GM12878 (cell line): ENCODE results near the gene TBXAS1. TPM values are rescaled to one million over a fixed set of nuclear protein-coding genes. Genes with fewer than 3 reads are reported as not detected.

ENCODE experiments used
- ATAC-seq: fragments of 200-7000 bp; cut with Tn5 transposase; 3 replicates; pipeline ENCODE4 v1.9.1; 2020; ENCODE audit warnings: mild to moderate bottlenecking, moderate library complexity
- BruUV-seq: library from RNA; stranded (reverse); fragments of 400-500 nt; replicated peaks from 2 replicates; lab custom pipeline; 2021; lab: Mats Ljungman, UMichigan
- CTCF ChIA-PET: fragments of 300-600 bp; sonication (Branson Sonifier 250); formaldehyde crosslinking; extraction: SDS; loops from one replicate; lab custom pipeline; 2021; ENCODE audit warnings: inconsistent platforms; lab: Yijun Ruan, JAX
- POLR2A ChIA-PET: fragments of 350-600 bp; formaldehyde crosslinking; extraction: SDS; loops from one replicate; lab custom pipeline; 2021; ENCODE audit warnings: inconsistent platforms; lab: Charles Lee
- RAD21 ChIA-PET: fragments of 300-600 bp; sonication (Branson Sonifier 250); formaldehyde crosslinking; loops from one replicate; lab custom pipeline; 2023; ENCODE audit warnings: antibody characterized with exemption; ENCODE audit not compliant: unreplicated experiment; lab: Charles Lee
- SMC1A ChIA-PET: fragments of 300-600 bp; sonication (Branson Sonifier 250); formaldehyde crosslinking; loops from one replicate; lab custom pipeline; 2023; ENCODE audit not compliant: unreplicated experiment, uncharacterized antibody; lab: Charles Lee
- DNase-seq: peaks from one replicate; pipeline ENCODE4 v3.0.0-alpha.2; 2011; ENCODE audit warnings: low read depth, low spot score
- FAIRE-seq: peaks from 3 replicates; lab custom pipeline; 2011; peaks lifted over from hg19 to GRCh38; lab: Jason Lieb, UNC
- H2AFZ ChIP-seq: 2 replicates; pipeline ENCODE4 v1.6.0; 2011; ENCODE audit warnings: low read depth, low read length, control low read depth; ENCODE audit not compliant: control insufficient read depth
- H3K27ac ChIP-seq: 2 replicates; pipeline ENCODE4 v1.5.1; 2011; ENCODE audit warnings: control low read depth; ENCODE audit not compliant: control insufficient read depth, insufficient read depth
- H3K27me3 ChIP-seq, 2 experiments: replicated peaks in 1 of 2; 2 replicates each; pipeline versions ENCODE4 v1.6.0 to v1.6.1; 2011; ENCODE audit warnings: low read length in 1 of 2; ENCODE audit not compliant: control insufficient read depth in 2 of 2, insufficient read depth in 2 of 2
- H3K36me3 ChIP-seq, 2 experiments: 2 replicates each; pipeline ENCODE4 v1.5.1; 2011; ENCODE audit warnings: low read length in 1 of 2; ENCODE audit not compliant: control insufficient read depth in 2 of 2, insufficient read depth in 2 of 2
- H3K4me1 ChIP-seq: 2 replicates; pipeline ENCODE4 v1.6.1; 2011; ENCODE audit warnings: mild to moderate bottlenecking, low read length, moderate library complexity, mixed read lengths; ENCODE audit not compliant: control insufficient read depth, insufficient read depth
- H3K4me2 ChIP-seq: 2 replicates; pipeline ENCODE4 v1.6.0; 2011; ENCODE audit warnings: control low read depth; ENCODE audit not compliant: control insufficient read depth, insufficient read depth
- H3K4me3 ChIP-seq: fragments of 200-600 bp; sonication (generic); 2 replicates; pipeline ENCODE4 v1.5.1; 2016
- H3K79me2 ChIP-seq: 2 replicates; pipeline ENCODE4 v1.6.0; 2011; ENCODE audit warnings: low read length; ENCODE audit not compliant: control insufficient read depth, insufficient read depth
- H3K9ac ChIP-seq: 2 replicates; pipeline ENCODE4 v1.8.0; 2011; ENCODE audit warnings: low read length, control low read depth, mixed read lengths; ENCODE audit not compliant: control insufficient read depth, insufficient read depth
- H3K9me3 ChIP-seq: replicated peaks from 3 replicates; pipeline ENCODE4 v1.5.1; 2011; ENCODE audit warnings: mild to moderate bottlenecking, low read length; ENCODE audit not compliant: control insufficient read depth, insufficient read depth
- H4K20me1 ChIP-seq: 2 replicates; pipeline ENCODE4 v1.6.0; 2011; ENCODE audit not compliant: control insufficient read depth, insufficient read depth
- BCL11A ChIP-seq: IDR thresholded peaks from 2 replicates; pipeline ENCODE4 v1.6.1; 2011; ENCODE audit warnings: low read depth, low read length
- BHLHE40 ChIP-seq, 2 experiments: fragments of 450-650 bp in 1 of 2; IDR thresholded peaks; 2 replicates each; pipeline ENCODE4 v1.6.1; 2011 to 2017; ENCODE audit warnings: low read depth in 2 of 2, borderline replicate concordance in 1 of 2, improper control_type of control experiment in 1 of 2, low read length in 1 of 2, mild to moderate bottlenecking in 1 of 2
- BRCA1 ChIP-seq: IDR thresholded peaks from 2 replicates; pipeline ENCODE4 v1.6.1; 2011; ENCODE audit warnings: low read depth, low read length, improper control_type of control experiment
- CHD1 ChIP-seq: IDR thresholded peaks from 2 replicates; pipeline ENCODE4 v1.6.1; 2012; ENCODE audit warnings: low read depth, low read length, improper control_type of control experiment
- CREB1 ChIP-seq: IDR thresholded peaks from 2 replicates; pipeline ENCODE4 v1.6.1; 2012; ENCODE audit warnings: low read depth, mild to moderate bottlenecking, inconsistent platforms
- FOS ChIP-seq: IDR thresholded peaks from 3 replicates; pipeline ENCODE4 v1.6.1; 2011; ENCODE audit warnings: borderline replicate concordance; ENCODE audit not compliant: insufficient read length; ENCODE audit errors: extremely low read depth
- GATAD2B ChIP-seq: fragments of 450-650 bp; conservative IDR thresholded peaks from 2 replicates; pipeline ENCODE4 v1.6.1; 2017; ENCODE audit warnings: low read depth, mild to moderate bottlenecking, moderate library complexity
- IKZF1 ChIP-seq: fragments of 450-650 bp; conservative IDR thresholded peaks from 2 replicates; pipeline ENCODE4 v1.6.1; 2017; ENCODE audit warnings: antibody characterized with exemption, mild to moderate bottlenecking
- IKZF2 ChIP-seq, 2 experiments: fragments of 450-650 bp; IDR thresholded peaks; 2 replicates each; pipeline ENCODE4 v1.6.1; 2017; ENCODE audit warnings: mild to moderate bottlenecking in 2 of 2, moderate library complexity in 2 of 2
- JUNB ChIP-seq: IDR thresholded peaks from 2 replicates; pipeline ENCODE4 v1.6.1; 2016; ENCODE audit warnings: antibody characterized with exemption, mild to moderate bottlenecking
- JUND ChIP-seq: IDR thresholded peaks from 2 replicates; pipeline ENCODE4 v1.6.1; 2012; ENCODE audit warnings: low read depth, mild to moderate bottlenecking, low read length, improper control_type of control experiment, moderate library complexity
- KDM1A ChIP-seq: fragments of 200-600 bp; sonication (generic); IDR thresholded peaks from 2 replicates; pipeline ENCODE4 v1.6.1; 2016; ENCODE audit warnings: borderline replicate concordance
- MTA2 ChIP-seq: fragments of 450-650 bp; IDR thresholded peaks from 2 replicates; pipeline ENCODE4 v1.6.1; 2016; ENCODE audit warnings: low read depth, mild to moderate bottlenecking, moderate library complexity
- MYC ChIP-seq: IDR thresholded peaks from 2 replicates; pipeline ENCODE4 v1.6.1; 2011; ENCODE audit warnings: mild to moderate bottlenecking, low read length, moderate library complexity, inconsistent platforms; ENCODE audit not compliant: insufficient read depth, insufficient replicate concordance, insufficient read length, severe bottlenecking
- PML ChIP-seq: IDR thresholded peaks from 2 replicates; pipeline ENCODE4 v1.6.1; 2012; ENCODE audit warnings: low read length, inconsistent platforms
- POLR2A ChIP-seq: IDR thresholded peaks from 2 replicates; pipeline ENCODE4 v1.6.1; 2011; ENCODE audit warnings: low read depth, mild to moderate bottlenecking, low read length
- RCOR1 ChIP-seq: conservative IDR thresholded peaks from 2 replicates; pipeline ENCODE4 v1.6.1; 2012; ENCODE audit warnings: low read depth, low read length, improper control_type of control experiment
- RUNX3 ChIP-seq: IDR thresholded peaks from 2 replicates; pipeline ENCODE4 v1.6.1; 2012; ENCODE audit warnings: low read length, inconsistent platforms
- SIN3A ChIP-seq: IDR thresholded peaks from 2 replicates; pipeline ENCODE4 v1.6.1; 2012; ENCODE audit warnings: low read depth, low read length, improper control_type of control experiment
- SMAD1 ChIP-seq: fragments of 450-650 bp; IDR thresholded peaks from 2 replicates; pipeline ENCODE4 v1.6.1; 2018; ENCODE audit warnings: mild to moderate bottlenecking, low read depth; ENCODE audit not compliant: partially characterized antibody
- SMAD5 ChIP-seq: IDR thresholded peaks from 2 replicates; pipeline ENCODE4 v1.6.1; 2016; ENCODE audit warnings: antibody characterized with exemption, low read depth
- WGBS: methylation state at CpG from one replicate; pipeline ENCODE4 v1.1.6; 2016; ENCODE audit warnings: low lambda C conversion rate; ENCODE audit not compliant: insufficient replicate concordance, insufficient coverage; ENCODE audit errors: missing lambda C conversion rate; 5-methylcytosine and 5-hydroxymethylcytosine counted together
- in situ Hi-C: fragments of 300-500 bp; cut with MboI; formaldehyde crosslinking; loops from 9 replicates; pipeline ENCODE4 v1.14.3; 2018; ENCODE audit warnings: mixed read lengths
- intact Hi-C: fragments of 100-400 bp; cut with micrococcal nuclease; formaldehyde crosslinking; loops from one replicate; pipeline ENCODE4 v1.14.2; 2022; ENCODE audit not compliant: unreplicated experiment
- polyA plus RNA-seq, 11 experiments: library from polyadenylated mRNA; depleted of rRNA in 4 of 11; unstranded in 6 of 11; stranded (reverse) in 5 of 11; fragments of >200 nt; fragmentation: Nextera tagmentation in 4 of 11; fragmentation: Illumina TruSeq in 1 of 11; extraction: Ambion mirVana in 4 of 11; extraction: Trizol in 1 of 11; gene quantifications; 1 replicate in 1 of 11; 2 replicates in 10 of 11; pipeline versions ENCODE4 v1.2.1 to v1.2.3, GENCODE V29; 2011 to 2016; ENCODE audit warnings: inconsistent platforms in 2 of 11, missing spikeins in 2 of 11, low read depth in 1 of 11
- total RNA-seq, 4 experiments: library from RNA; depleted of rRNA in 3 of 4; stranded (reverse); fragments of >200 nt in 3 of 4; fragmentation: Illumina TruSeq in 1 of 4; extraction: Trizol in 1 of 4; gene quantifications; 2 replicates each; pipeline versions ENCODE4 v1.2.1 to v1.2.3, GENCODE V29; 2013 to 2021
- TF ChIP-seq, protein P1 (sequence below): IDR thresholded peaks from 2 replicates; pipeline ENCODE4 v1.6.1; 2012; ENCODE audit warnings: low read depth, low read length, improper control_type of control experiment
- TF ChIP-seq, protein P2 (sequence below): fragments of 450-650 bp; IDR thresholded peaks from 2 replicates; pipeline ENCODE4 v1.6.1; 2017; ENCODE audit warnings: low read depth, mild to moderate bottlenecking, moderate library complexity
- TF ChIP-seq, protein P3 (sequence below): fragments of 450-650 bp; IDR thresholded peaks from 2 replicates; pipeline ENCODE4 v1.6.1; 2016; ENCODE audit warnings: mild to moderate bottlenecking

TBXAS1 gene
- total and polyA plus RNA-seq, 10 of the 15 experiments (the other 5 are each of a cell fraction or from before 2014, with no cell fraction given): 1.5 to 32.7 (median 16.3) TPM

DNA sequence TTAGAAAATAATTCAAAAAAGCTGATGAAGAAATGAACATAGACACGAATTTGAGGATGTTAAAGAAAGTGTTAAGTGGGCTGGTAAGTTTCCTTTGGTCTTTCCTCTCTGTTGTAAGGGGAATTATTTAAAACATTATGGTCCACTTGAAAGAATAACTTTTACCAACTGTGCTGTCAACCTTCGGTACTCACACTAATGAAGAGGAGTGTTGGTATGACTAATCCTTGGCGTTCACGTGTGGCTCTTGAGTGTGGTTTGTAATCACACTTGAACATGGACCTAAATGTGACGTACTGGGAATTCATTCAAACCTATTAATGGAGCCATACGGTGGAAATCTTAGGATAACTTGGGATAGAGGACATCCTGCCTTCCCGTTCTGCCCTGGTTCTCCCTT is 41.3 kb downstream of the TBXAS1 start:
- Histone ChIP-seq H3K4me3 (no peak overlapping the region), H3K27me3 (no peaks in the 10 kb centered on the region), H3K9ac (no peak overlapping the region)
- RAD21 ChIA-PET: no interaction called here
- TF ChIP-seq, protein P1, sequence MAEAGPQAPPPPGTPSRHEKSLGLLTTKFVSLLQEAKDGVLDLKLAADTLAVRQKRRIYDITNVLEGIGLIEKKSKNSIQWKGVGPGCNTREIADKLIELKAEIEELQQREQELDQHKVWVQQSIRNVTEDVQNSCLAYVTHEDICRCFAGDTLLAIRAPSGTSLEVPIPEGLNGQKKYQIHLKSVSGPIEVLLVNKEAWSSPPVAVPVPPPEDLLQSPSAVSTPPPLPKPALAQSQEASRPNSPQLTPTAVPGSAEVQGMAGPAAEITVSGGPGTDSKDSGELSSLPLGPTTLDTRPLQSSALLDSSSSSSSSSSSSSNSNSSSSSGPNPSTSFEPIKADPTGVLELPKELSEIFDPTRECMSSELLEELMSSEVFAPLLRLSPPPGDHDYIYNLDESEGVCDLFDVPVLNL: no peak
- no peak for TF ChIP-seq FOS
- TF ChIP-seq BRCA1: no peak
- no peak for TF ChIP-seq MYC
- TF ChIP-seq PML: no peak
- TF ChIP-seq, protein P2, sequence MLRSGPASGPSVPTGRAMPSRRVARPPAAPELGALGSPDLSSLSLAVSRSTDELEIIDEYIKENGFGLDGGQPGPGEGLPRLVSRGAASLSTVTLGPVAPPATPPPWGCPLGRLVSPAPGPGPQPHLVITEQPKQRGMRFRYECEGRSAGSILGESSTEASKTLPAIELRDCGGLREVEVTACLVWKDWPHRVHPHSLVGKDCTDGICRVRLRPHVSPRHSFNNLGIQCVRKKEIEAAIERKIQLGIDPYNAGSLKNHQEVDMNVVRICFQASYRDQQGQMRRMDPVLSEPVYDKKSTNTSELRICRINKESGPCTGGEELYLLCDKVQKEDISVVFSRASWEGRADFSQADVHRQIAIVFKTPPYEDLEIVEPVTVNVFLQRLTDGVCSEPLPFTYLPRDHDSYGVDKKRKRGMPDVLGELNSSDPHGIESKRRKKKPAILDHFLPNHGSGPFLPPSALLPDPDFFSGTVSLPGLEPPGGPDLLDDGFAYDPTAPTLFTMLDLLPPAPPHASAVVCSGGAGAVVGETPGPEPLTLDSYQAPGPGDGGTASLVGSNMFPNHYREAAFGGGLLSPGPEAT: no peak
- TF ChIP-seq SMAD5: no peak
- peak; percentile 74 to 85 for TF ChIP-seq BHLHE40 (IDR thresholded peaks at IDR 0.05; ENCODE audit: borderline replicate concordance in 1 of 2, low read depth in 2 of 2, low read length in 1 of 2)
- TF ChIP-seq RUNX3: peak; percentile 24; the same call in 1 of the 2 replicates
- TF ChIP-seq IKZF1: peak; percentile 32; the same call in 1 of the 2 replicates
- no peak for TF ChIP-seq SIN3A
- TF ChIP-seq MTA2: peak; percentile 37; the same call in 1 of the 2 replicates
- no peak for TF ChIP-seq CREB1
- TF ChIP-seq POLR2A: no peak
- TF ChIP-seq JUNB: 0 out of 2 replicates have a peak, but pooled peaks have one; percentile 32
- TF ChIP-seq BCL11A: peak; percentile 26; the same call in 1 of the 2 replicates
- no peak for TF ChIP-seq GATAD2B
- TF ChIP-seq SMAD1: no peak
- TF ChIP-seq CHD1: no peak
- TF ChIP-seq IKZF2 (IDR thresholded peaks at IDR 0.05): peak in 1 of 2 experiments; percentile 12; a peak in 2 of 4 replicates
- TF ChIP-seq KDM1A: no peak
- no peak for TF ChIP-seq JUND
- TF ChIP-seq, protein P3, sequence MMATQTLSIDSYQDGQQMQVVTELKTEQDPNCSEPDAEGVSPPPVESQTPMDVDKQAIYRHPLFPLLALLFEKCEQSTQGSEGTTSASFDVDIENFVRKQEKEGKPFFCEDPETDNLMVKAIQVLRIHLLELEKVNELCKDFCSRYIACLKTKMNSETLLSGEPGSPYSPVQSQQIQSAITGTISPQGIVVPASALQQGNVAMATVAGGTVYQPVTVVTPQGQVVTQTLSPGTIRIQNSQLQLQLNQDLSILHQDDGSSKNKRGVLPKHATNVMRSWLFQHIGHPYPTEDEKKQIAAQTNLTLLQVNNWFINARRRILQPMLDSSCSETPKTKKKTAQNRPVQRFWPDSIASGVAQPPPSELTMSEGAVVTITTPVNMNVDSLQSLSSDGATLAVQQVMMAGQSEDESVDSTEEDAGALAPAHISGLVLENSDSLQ: peak; percentile 6; the same call in 1 of the 2 replicates
- no peak for TF ChIP-seq RCOR1
- TF ChIP-seq, all 136 proteins: peak for 8
- ATAC-seq: peak; percentile 49
- H3K4me2 ChIP-seq: no peak overlapping the region
- H3K79me2 ChIP-seq: no peaks in the 10 kb centered on the region
- no peak for FAIRE-seq
- H3K4me1 ChIP-seq: no peaks in the 10 kb centered on the region
- intact Hi-C loops (no loop called here), in situ Hi-C loops (no loop called here)
- ChIA-PET SMC1A (no interaction called here), POLR2A (interaction anchor here (0.6 to 1.0 kb wide), 2 partner anchors 19 to 50 kb away, joined by 3 read pairs; no protein-coding TSS in a partner anchor), CTCF (no interaction called here)
- 52% methylated on average over 7 of the region's 7 CpGs for WGBS
- no peak overlapping the region for H3K27ac ChIP-seq
- no TSS peak for BruUV-seq
- DNase-seq: no peak
- no peak overlapping the region for H2AFZ ChIP-seq
- no peaks in the 10 kb centered on the region for H3K9me3 ChIP-seq
- no peaks in the 10 kb centered on the region for H4K20me1 ChIP-seq
- H3K36me3 ChIP-seq: no peaks in the 10 kb centered on the region
